GM21737 (cell line): ENCODE data around the gene DPF1.

Experiments used
- ATAC-seq: cut with Tn5 transposase; IDR thresholded peaks from one replicate; pipeline ENCODE4 v1.9.1; 2021; ENCODE audit warnings: mild to moderate bottlenecking, moderate library complexity; ENCODE audit not compliant: unreplicated experiment

Gene DPF1

DNA sequence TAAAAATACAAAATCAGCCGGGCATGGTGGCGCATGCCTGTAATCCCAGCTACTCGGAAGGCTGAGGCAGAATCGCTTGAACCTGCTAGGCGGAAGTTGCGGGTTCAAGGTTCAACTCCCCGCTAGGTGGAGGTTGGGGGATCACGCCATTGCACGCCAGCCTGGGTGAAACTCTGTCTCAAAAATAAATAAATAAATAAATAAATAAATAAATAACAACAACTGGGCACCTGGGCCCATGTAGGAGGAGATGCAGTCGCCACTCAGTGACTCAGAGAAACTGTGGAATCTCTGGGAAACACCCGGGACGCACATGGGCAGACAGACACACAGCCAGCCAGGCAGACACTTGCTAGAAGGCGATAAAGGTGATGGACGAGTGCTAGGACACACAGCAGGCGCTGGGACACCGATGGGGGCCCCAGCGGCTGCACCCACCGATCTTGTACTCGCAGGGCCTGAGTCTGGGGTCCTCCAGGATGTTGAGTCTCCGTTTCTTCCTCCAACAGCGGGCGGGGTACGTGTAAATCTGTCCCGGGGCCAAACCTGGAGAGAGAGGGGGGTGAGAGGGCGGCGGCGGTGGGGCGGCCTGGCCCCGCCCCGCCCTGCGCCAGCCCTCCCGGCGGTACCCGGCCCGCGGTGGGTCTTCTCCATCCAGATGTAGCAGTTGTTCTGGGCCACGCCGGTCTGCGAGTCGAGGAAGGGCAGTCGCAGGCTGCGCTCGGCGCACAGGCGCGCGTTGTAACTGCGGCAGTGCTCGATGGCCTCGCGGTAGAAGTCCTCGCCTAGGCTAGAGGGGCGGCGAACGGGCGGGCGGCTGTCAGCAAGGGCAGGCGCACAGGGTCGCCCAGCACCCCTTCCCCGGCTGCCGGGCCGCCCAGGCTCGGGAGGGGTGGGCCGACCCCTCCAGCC, 1.8 kb downstream of the DPF1 start:
- ATAC-seq, result no peak

DNA sequence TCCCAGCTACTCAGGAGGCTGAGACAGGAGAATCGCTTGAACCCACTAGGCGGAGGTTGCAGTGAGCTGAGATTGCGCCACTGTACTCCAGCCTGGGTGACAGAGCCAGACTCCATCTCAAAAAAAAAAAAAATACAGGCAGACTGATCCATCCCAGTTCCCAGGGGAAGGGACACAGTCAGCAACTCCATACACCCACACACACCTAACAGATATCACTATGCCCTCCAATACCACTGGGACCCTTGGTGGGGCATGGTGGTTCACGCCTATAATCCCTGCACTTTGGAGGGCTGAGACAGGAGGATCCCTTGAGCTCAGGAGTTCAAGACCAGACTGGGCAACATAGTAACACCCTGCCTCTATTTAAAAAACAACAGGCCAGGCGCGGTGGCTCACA, 2.6 kb downstream of the DPF1 start:
- no peak for ATAC-seq

DNA sequence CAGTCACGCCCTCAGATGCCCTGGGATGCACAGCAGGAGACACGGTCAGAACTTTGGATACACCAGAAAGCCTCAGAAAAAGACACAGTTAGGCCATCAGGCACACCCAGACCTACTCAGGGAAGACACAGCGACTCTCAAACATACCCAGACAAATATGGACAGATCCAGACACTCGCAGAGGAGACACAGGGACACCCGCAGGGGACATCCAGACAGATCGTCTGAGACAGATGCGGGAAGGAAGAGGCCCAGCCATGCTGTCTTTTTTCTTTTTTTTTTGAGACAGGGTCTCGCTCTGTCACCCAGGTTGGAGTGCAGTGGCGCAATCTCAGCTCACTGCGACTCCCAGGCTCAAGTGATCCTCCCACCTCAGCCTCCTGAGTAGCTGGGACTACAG, 4.8 kb downstream of the DPF1 start:
- no peak for ATAC-seq

DNA sequence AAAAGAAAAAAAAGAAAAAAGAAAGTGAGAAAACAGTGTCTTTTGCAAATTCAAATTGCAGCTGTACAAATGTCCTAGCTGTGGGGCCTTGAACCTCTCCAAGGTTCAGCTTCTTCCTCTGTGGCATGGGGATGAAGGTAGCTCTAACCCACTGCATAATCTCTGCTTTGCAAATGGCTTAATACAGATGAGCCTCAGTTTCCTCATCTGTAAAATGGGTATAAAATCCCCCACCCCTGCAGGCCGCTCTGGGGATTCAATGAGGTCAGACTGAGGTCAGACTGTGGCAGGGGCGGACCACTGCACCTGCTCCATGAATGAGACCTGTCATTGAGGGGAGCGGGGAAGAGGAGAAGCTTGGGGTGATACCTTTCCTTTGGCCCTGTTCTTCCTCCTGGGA, 5.8 kb downstream of the DPF1 start:
- ATAC-seq, result no peak

DNA sequence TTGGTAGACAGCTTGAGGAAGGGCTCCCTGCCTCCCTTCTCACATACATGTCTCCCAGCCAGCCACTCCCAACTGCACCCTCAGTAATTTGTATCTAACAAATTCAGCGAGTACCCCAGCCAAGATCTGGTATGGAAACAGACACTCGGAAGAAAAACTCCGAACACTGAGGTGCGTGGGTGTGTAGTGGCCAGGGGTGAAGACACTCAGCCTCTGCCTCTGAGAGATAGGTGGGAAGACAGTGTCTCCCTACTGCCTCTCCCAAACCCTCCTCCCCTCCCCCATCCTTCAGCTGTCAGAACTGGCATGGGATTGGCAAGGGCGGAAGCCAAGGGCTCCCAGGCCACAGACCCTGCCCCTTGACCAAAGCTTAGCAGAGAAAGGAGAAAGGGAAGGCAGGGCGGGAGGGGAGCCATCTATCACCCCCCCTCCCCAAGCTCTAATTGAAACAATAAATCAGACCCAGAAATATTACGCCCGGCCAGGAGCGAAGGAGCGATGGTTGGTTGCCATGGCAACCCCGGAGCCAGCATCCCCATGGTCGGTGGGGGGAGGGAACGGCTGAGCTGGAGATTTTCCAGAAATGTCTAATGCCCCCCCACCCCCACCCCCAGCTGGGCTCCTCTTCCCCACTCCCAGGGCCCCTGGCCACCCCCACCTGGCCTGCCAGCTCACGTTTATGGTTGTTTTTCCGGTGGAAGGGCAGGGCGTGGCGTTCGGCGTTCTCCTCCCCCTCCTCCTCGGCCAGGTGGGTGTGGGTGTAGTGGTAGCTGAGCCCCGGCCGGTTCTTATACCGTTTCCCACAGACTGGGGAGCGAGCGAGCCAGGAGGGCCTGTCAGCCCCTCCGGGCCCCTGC, 7.0 kb downstream of the DPF1 start:
- no peak for ATAC-seq

DNA sequence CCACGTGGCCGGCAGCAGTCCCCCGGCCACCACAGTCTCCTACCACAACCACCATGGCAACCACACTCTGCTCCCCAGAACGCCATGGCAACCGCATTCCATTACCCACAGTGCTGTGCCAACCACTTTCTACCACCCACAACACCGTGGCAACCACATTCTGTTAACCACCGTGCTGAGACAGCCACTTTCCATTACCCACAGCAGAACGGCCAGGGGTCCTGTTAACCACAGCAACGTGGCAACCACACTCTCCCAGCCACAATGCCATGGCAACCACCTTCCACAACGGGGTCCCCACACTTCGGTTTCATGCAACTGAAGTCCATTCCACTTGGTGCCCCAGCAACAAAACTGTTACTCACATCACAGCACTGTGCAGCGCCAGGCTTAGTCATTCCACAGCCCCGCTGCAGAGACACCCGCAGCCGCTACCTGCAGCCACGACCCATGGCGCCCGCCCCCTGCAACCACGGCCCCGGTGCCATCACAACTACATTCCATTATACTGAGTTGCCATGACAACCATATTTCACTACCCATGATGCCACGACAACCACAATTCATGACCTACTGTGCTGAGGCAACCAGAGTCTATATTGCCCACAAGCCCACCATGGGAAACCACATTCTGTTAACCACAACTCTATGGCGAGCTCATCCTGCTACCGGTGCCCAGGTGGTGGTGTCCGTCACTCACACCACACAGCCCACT, 10.0 kb downstream of the DPF1 start:
- ATAC-seq, result no peak

DNA sequence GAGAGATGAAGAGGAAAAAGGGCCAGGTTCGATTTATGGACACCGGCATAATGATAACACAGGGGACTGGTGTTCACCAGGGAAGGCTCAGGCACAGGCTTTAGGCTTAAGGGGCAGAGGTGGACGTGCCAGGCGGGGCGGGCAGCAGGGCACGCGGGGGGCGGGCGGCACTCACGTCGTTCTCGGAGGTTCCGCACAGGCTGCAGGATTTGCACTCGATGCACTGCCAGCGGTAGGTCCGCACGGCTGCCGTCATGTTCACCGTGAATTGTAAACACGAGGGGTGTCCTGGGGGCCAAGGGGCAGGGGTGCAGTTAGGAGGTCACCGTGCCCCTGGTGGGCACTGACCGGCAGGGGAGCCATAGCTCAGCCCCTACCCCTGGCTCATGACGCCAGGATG, 10.6 kb downstream of the DPF1 start:
- no peak for ATAC-seq

DNA sequence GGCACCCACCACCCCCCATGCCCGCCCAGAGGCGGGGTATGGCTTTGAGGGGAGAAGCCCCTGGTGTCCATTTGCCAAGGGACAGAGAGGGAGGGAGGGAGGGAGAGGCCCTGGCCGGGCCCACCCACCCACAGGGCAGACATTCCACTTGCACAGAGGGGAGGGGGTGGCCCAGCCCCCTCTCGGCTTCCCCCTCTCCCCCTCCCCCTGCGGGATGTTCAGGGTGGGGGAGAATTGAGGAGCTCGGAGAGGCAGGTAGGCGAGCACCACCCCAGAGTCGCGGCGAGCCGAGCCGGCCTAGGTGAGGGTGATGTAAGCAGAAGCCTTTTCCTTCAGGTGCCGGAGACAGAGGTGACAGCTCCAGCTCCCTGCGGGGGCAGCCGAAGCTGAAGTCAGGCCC, 12.3 kb downstream of the DPF1 start:
- no peak for ATAC-seq

DNA sequence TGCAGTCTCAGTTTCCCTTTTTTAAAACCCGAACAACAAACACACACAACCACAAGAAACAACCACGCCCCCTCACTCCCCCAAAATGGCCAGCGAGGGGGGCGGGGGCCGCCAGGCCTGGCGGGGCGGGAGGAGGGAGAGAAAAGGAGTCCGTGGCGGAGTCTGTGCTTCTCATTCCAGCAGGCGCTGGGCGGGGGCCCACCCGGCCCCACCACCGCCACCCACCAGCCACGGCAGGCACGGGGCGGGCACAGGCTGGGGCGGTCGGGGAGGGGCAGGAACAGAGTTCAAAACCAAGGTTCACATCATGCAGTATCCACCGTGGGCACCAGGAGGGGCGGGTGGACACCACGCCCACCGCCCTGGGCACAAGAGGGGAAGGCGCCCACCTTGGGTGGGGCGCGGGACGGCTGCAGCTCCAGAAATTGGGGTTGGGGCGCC, 12.9 kb downstream of the DPF1 start:
- ATAC-seq, result no peak

DNA sequence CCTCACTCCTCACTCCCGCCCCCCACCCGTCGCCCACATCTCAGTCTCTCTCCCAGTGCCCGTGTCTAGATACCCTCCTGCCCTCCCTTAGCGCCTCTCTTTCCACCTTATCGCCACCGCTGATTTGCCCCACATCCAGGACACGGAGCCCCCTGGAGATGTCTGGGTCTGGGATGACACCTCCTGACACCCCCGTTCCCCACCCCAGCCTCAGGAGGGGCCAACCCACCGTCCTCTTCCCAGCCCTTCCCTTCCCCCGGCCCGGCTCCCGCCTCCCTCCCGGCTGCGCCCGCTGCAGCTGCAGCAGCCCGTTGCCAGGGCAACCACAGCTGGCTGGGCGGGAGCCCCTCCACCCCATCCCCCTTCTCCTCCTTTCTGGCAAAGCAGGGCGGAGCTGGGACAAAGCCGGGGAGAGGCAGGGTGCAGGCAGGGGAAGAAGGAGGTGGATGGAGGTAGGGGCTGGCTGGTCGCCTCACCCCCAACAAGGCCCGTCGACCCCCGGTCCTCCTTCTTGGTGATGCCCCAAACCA, 13.5 kb downstream of the DPF1 start:
- no peak for ATAC-seq

DNA sequence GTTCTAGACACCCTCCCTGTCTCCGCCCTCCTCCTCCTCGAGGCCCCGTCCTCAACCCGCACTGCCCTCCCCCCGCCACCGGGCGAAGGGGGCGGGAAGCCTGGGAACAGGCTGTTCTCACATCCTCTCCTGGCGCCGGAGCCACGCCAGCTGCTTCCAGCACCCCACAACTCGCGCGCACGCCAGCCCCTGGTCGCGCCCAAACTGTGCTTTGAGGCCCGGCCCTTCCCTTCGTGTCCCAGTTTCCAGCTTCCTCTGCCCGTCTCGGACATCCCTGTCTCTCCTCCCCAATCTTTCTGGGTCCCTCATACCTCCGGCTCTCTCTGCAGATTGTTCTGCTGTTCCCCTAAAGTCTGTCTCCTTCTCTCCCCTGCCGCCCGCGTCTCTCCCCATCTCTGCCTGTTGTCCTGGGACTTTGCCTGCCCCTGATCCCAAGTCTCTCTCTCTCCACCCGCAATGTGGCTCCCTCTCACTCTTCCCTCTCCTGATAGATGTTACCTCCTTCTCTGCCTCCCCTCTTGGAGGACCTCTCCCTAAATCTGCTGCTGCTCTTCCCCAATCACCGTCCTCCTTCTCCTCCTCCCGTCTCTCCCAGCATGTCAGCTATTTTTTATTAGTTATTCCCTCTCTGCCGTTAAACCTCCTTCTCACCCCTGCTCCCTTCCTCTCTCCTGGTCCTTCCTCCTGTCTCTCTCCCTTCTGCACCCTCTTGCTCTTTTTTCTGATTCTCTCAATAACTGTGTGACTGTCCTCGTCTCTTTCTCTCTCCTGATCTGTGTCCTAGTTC, 14.2 kb downstream of the DPF1 start:
- no peak for ATAC-seq

DNA sequence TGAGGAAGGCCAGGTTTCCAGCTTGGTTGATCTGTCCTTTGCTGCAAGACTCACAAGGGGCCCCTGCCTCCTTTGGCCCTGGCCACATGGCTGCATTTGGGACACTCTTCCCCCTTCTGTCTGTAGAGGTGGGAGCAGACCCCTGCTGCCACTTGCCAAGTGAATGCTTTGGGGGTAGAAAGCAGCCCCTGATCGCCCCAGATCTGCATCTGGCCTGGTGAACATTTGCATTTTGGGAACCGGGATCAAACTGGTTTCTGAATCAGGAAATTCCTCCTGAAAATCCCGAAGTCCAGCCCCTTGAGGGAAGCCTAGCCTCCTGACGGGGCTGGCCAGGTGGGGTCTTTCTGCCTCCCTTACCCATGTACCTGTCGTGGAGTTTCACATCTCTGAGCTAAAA, 14.9 kb downstream of the DPF1 start:
- no peak for ATAC-seq

DNA sequence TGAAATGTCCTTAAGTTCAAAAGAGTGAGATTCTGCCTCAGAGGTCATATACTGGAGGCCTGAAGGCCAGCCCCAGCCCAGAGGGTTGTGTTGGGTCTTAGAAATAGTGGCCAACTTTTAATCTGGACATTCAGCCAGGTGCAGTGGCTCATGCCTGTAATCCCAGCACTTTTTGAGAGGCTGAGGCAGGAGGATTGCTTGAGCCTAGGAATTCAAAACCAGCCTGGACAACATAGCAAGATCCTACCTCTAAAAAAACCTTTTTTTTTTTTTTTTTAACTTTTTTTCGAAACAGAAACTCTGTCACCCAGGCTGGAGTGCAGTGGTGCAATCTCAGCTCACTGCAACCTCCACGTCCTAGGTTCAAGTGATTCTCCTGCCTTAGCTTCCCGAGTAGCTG, 15.5 kb downstream of the DPF1 start:
- ATAC-seq, result no peak

DNA sequence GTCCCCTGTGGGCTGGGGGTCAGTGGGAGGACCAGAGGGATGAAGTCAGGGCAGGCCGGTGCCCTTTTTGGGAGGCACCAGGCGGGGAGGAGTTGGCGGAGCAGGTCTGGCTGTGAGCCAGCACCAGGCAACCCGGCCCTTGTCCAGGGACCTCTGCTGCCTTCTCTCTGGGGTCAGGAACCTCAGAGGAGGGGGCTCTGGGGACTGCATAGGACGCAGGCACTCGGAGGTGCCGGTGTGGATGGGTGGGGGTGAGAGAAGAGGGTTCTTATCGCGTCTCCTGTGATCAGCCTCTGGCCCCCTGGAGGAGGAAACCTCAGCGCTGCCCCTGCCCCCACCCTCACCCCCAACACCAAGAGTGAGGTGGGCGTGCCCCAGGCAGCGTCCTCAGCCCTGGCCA, 16.5 kb downstream of the DPF1 start:
- no peak for ATAC-seq

DNA sequence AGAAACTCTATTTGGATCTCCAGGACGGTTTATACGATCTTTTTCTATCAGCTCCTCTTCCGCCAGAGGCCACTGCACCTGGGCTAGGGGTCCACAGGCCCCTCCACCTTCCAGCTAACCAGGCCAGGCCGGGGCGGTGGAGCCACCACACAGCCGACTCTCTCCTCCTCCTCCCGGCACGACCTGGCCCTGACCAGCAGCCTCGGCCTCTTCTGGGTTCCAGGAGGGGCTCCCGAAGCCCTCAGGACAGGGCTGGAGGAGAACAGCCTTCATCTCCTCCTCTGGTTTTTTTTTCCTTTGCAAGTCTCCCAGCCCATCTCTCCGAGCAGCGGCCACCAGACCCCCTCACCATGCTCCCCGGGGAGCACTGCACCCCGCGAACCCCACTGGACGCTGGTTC, 17.1 kb downstream of the DPF1 start:
- ATAC-seq, result no peak

DNA sequence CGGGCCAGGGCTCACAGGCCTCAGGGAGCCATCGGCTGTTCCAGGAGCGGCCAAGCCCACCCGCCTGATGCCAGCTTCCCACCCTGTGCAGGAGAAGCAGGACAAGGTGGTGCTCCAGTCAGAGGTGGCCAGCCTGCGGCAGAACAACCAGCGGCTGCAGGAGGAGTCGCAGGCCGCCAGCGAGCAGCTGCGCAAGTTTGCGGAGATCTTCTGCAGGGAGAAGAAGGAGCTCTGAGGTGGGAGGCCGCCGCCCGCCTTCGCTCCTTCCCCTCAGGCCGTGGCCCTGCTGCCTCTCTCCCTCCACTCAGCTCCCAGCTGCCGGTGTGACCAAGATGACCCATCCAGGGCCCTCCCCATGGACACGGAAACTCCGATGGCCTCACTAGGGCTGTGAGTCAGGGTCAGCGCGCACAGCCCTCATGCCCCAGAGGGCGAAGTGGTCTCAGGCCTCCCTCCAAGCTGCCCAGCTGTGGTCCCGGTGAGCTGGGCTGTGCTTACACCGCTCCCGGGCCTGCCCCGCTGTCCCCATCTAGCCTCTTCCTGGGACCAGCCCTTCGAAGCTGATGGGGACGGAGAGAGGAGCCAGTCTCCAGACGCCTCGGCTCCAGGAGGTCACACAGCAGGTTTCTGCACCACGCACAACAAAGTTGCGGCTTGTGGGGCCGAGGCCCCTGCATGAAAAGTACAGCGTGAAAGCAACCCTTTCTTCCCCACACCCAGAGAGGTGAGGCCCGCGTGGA, 17.8 kb downstream of the DPF1 start:
- ATAC-seq, result no peak

DNA sequence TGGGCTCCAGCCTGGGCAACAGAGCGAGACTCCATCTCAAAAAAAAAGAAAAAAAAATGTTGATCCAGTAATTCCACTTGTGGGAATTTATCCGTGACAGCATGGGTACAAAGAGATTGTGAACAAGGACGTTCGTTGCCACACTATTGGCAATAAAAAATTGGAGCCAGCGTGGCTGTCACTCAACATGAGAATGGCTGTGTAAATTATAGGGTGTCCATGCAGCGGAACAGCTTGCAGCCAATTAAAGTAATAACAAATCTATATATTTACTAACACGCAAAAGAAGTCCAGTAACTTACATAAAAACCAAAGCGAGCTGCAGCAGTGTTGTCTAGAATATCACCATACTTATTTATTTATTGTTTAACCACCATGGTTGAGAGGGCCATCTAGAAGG, 19.3 kb downstream of the DPF1 start:
- ATAC-seq, result no peak

DNA sequence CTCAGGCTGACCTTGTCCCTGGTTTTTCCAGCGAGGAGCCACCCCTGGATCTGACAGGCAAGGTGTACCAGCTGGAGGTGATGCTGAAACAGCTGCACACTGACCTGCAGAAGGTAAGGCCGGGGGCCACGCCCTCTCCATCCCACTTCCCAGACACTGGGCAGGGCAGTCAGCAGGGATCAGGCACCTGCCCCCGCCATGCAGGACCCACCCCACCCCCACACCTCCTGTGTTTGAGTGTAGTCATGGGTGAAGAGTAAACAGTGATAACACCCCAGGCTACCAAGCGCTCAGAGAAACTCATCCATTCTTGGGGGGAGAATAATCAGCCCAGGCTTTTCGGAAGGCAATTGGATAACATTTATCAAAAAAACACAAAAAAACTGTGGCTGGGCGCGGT, 19.9 kb downstream of the DPF1 start:
- no peak for ATAC-seq

DNA sequence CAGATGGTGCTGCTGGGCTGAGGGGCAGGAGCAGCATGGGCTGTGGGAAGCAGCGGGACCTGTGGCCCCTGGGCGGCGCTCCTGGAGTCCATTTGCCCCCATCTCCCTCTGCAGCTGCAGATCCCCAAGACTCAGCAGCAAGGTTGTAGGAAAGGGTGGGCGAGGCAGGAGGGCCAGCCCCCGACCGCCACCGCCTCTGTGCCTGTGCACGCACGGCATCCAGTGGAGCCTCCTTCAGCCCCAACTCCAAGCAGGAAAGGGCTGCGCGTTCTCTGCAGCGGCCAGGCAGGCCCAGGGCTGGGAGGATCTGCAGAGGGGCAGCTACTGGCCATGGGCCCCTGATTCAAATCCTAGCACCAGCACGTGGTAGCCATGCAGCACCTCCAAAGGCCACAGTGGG, 20.8 kb downstream of the DPF1 start:
- ATAC-seq, result no peak

DNA sequence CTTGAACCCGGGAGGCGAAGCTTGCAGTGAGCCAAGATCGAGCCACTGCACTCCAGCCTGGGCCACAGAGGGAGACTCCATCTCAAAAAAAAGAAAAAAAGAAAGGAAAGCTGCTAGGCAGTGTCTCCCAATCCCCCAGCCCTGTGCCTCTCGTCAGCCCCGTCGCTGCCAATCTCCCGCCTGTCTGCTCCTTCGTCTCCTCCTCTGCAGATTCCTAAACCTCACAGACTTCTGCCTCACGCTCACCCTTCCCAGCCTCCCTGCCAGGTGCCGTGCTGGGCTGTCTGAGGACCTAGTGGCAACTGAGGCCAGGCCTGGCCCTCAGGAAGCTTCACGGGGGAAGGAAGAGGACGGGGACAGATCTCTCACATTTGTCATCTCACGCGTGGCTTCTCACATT, 21.5 kb downstream of the DPF1 start:
- ATAC-seq, result no peak
